ENCODE data around the gene SMIM33.

GRCh38 chr5:139459451-139459934, 11.3 kb upstream of the SMIM33 start:
- TF ChIP-seq CTCF (IDR thresholded peaks at IDR 0.05) (no peak), RAD21 (IDR thresholded peaks at IDR 0.05; ENCODE audit: low read length) (no peak), FOXM1 (IDR thresholded peaks at IDR 0.05; ENCODE audit: low read depth) (no peak), EZH2phosphoT487 (IDR thresholded peaks at IDR 0.05; ENCODE audit: borderline replicate concordance, low read depth) (no peak), YY1 (IDR thresholded peaks at IDR 0.05; ENCODE audit: low read depth) (no peak)
